ENCODE data around the gene LRRC3C. TPM values are rescaled to one million over a fixed set of nuclear protein-coding genes. Genes with fewer than 3 reads are reported as not detected.

LRRC3C gene
- polyA plus RNA-seq, 1 experiment: not detected

GRCh38 chr17:39954876-39955275, 27.3 kb downstream of the LRRC3C start:
- DNase-seq (ENCODE audit: low read depth): no peak
- Histone ChIP-seq H3K4me3 (ENCODE audit: low read depth, low read length) (no peak overlapping the region), H3K36me3 (ENCODE audit: control insufficient read depth, insufficient read depth, low read length) (no peaks in the 10 kb centered on the region), H3K27me3 (ENCODE audit: control insufficient read depth, insufficient read depth, low read length) (no peaks in the 10 kb centered on the region)
- POLR2A ChIA-PET: interaction anchor here (0.6 kb wide), 1 partner anchor 101 kb away, joined by 24 read pairs; no protein-coding TSS in a partner anchor
- TF ChIP-seq CTCF (IDR thresholded peaks at IDR 0.05; ENCODE audit: insufficient read depth, low read depth, low read length): no peak
- CTCF ChIA-PET: interaction anchor here (0.5 to 2.7 kb wide), 4 partner anchors 16 to 82 kb away, joined by 3 to 22 read pairs (median 6); partner anchors contain the start of gene PSMD3

GRCh38 chr17:39955726-39956225, 28.2 kb downstream of the LRRC3C start:
- ChIA-PET POLR2A (no interaction called here), CTCF (interaction anchor here (2.7 to 4.1 kb wide), 2 partner anchors 24 kb away, joined by 22 to 51 read pairs; partner anchors contain the start of gene PSMD3)
- no peak for DNase-seq (ENCODE audit: low read depth)

GRCh38 chr17:39960524-39961041, 33.1 kb downstream of the LRRC3C start:
- no peak for TF ChIP-seq CTCF (IDR thresholded peaks at IDR 0.05; ENCODE audit: insufficient read depth, low read depth, low read length)
- ChIA-PET CTCF (interaction anchor here (0.7 to 4.5 kb wide), 3 partner anchors 19 to 23 kb away, joined by 3 to 27 read pairs (median 3); partner anchors contain the start of gene PSMD3), POLR2A (no interaction called here)
- DNase-seq (ENCODE audit: low read depth): no peak
- Histone ChIP-seq H3K36me3 (ENCODE audit: control insufficient read depth, insufficient read depth, low read length) (no peaks in the 10 kb centered on the region), H3K27me3 (ENCODE audit: control insufficient read depth, insufficient read depth, low read length) (peaks cover 4% of the 10 kb centered on the region), H3K4me3 (ENCODE audit: low read depth, low read length) (no peak overlapping the region)

More at GRCh38 chr17:39955726-39956225, 28.2 kb downstream of the LRRC3C start:
- H3K4me3 ChIP-seq (ENCODE audit: low read depth, low read length): no peak overlapping the region
- H3K27me3 ChIP-seq (ENCODE audit: control insufficient read depth, insufficient read depth, low read length): no peaks in the 10 kb centered on the region
- TF ChIP-seq CTCF (IDR thresholded peaks at IDR 0.05; ENCODE audit: insufficient read depth, low read depth, low read length): no peak
- H3K36me3 ChIP-seq (ENCODE audit: control insufficient read depth, insufficient read depth, low read length): no peaks in the 10 kb centered on the region

GRCh38 chr17:39962642-39963220, 35.2 kb downstream of the LRRC3C start, which contains the start of gene GSDMA:
GSDMA (plus strand) TSS chr17:39963004; CDS start chr17:39965688, 2,684 bp downstream.
- Histone ChIP-seq H3K27me3 (ENCODE audit: control insufficient read depth, insufficient read depth, low read length) (peaks cover 4% of the 10 kb centered on the region), H3K36me3 (ENCODE audit: control insufficient read depth, insufficient read depth, low read length) (no peaks in the 10 kb centered on the region), H3K4me3 (ENCODE audit: low read depth, low read length) (no peak within 1 kb of the TSS)
- no peak for TF ChIP-seq CTCF (IDR thresholded peaks at IDR 0.05; ENCODE audit: insufficient read depth, low read depth, low read length)
- no peak for DNase-seq (ENCODE audit: low read depth)
- ChIA-PET CTCF (interaction anchor here (1.2 to 4.5 kb wide), 2 partner anchors 13 to 16 kb away, joined by 3 to 27 read pairs; partner anchors contain the start of gene PSMD3), POLR2A (no interaction called here)

GRCh38 chr17:39963829-39964228, 36.3 kb downstream of the LRRC3C start:
- no peak for DNase-seq (ENCODE audit: low read depth)
- no peaks in the 10 kb centered on the region for H3K36me3 ChIP-seq (ENCODE audit: control insufficient read depth, insufficient read depth, low read length)
- POLR2A ChIA-PET: no interaction called here
- no peak for TF ChIP-seq CTCF (IDR thresholded peaks at IDR 0.05; ENCODE audit: insufficient read depth, low read depth, low read length)
- CTCF ChIA-PET: interaction anchor here (4.5 kb wide), 1 partner anchor 15 kb away, joined by 27 read pairs; the partner anchor contains the start of gene PSMD3
- peaks cover 4% of the 10 kb centered on the region for H3K27me3 ChIP-seq (ENCODE audit: control insufficient read depth, insufficient read depth, low read length)
- H3K4me3 ChIP-seq (ENCODE audit: low read depth, low read length): no peak overlapping the region
